ENCODE data around the gene FXYD3.

- TF ChIP-seq, protein P1, sequence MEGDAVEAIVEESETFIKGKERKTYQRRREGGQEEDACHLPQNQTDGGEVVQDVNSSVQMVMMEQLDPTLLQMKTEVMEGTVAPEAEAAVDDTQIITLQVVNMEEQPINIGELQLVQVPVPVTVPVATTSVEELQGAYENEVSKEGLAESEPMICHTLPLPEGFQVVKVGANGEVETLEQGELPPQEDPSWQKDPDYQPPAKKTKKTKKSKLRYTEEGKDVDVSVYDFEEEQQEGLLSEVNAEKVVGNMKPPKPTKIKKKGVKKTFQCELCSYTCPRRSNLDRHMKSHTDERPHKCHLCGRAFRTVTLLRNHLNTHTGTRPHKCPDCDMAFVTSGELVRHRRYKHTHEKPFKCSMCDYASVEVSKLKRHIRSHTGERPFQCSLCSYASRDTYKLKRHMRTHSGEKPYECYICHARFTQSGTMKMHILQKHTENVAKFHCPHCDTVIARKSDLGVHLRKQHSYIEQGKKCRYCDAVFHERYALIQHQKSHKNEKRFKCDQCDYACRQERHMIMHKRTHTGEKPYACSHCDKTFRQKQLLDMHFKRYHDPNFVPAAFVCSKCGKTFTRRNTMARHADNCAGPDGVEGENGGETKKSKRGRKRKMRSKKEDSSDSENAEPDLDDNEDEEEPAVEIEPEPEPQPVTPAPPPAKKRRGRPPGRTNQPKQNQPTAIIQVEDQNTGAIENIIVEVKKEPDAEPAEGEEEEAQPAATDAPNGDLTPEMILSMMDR (IDR thresholded peaks at IDR 0.05; ENCODE audit: poor library complexity, severe bottlenecking), result no peak
- TF ChIP-seq EZH2 (IDR thresholded peaks at IDR 0.05; ENCODE audit: borderline replicate concordance, insufficient read depth, low read length, poor library complexity, severe bottlenecking) (no peak), POLR2AphosphoS5 (IDR thresholded peaks at IDR 0.05) (no peak), EP300 (conservative IDR thresholded peaks at IDR 0.05; ENCODE audit: poor library complexity, severe bottlenecking) (no peak), REST (IDR thresholded peaks at IDR 0.05; ENCODE audit: borderline replicate concordance) (no peak), TAF1 (IDR thresholded peaks at IDR 0.05; ENCODE audit: low read depth) (no peak), MXI1 (conservative IDR thresholded peaks at IDR 0.05; ENCODE audit: poor library complexity, severe bottlenecking) (no peak), RAD21 (conservative IDR thresholded peaks at IDR 0.05) (no peak), SMC3 (conservative IDR thresholded peaks at IDR 0.05; ENCODE audit: poor library complexity) (no peak)
Measured at GRCh38 chr19:35109395-35110112, 6.1 kb upstream of the FXYD3 start.
